ENCODE measurements around the gene LRFN2.

DNA sequence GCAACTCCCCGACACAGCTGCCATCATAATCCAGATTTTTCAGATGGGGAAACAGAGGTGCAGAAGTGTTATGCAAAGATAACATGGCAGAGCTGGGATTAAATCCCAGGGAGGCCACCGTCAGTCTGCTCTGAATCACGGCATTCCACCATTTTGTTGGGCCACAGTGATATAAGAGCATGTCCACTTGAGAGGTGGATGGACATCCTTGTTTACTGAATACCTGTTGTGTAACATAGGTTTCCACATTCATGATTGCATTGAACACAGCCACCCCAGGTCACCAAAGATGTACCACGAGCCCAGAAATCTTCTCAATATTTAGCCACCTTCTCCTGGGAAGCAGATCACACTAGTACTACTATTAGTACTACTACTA is 191.5 kb downstream of the LRFN2 start:
- TF ChIP-seq, protein P1, sequence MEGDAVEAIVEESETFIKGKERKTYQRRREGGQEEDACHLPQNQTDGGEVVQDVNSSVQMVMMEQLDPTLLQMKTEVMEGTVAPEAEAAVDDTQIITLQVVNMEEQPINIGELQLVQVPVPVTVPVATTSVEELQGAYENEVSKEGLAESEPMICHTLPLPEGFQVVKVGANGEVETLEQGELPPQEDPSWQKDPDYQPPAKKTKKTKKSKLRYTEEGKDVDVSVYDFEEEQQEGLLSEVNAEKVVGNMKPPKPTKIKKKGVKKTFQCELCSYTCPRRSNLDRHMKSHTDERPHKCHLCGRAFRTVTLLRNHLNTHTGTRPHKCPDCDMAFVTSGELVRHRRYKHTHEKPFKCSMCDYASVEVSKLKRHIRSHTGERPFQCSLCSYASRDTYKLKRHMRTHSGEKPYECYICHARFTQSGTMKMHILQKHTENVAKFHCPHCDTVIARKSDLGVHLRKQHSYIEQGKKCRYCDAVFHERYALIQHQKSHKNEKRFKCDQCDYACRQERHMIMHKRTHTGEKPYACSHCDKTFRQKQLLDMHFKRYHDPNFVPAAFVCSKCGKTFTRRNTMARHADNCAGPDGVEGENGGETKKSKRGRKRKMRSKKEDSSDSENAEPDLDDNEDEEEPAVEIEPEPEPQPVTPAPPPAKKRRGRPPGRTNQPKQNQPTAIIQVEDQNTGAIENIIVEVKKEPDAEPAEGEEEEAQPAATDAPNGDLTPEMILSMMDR (IDR thresholded peaks at IDR 0.05; ENCODE audit: insufficient read depth, low read depth, low read length): no peak
- TF ChIP-seq EZH2 (IDR thresholded peaks at IDR 0.05; ENCODE audit: insufficient read depth, low read length): no peak

Measured in astrocyte (in vitro differentiated cells and primary cell).